ENCODE measurements around the gene PRM1. TPM values are rescaled to one million over a fixed set of nuclear protein-coding genes. Genes with fewer than 3 reads are reported as not detected.
A peak's percentile ranks its signal among the peaks of the same experiment; 100 is the strongest.

PRM1 gene
- total and polyA plus RNA-seq, 2 of the 4 experiments (the other 2 are of a cell fraction) = not detected

DNA sequence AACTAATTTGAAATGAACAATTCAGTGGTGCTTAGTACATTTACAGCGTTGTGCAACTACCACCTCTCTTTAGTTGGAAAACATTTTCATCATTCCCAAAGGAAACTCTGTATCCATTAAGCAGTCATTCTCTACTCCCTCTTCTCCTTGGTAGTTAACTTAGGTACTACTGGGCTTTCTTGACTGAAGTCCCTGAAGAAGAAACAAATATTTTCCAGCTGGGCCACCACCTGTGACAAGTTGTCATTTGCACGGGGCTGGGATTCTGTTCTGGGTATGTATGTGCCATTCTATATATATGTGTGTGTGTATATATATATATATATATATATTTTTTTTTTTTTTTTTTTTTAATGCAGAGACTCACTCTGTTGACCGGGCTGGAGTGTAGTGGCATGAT is 48.8 kb upstream of the PRM1 start (continued):
- no peak for TF ChIP-seq BHLHE40 (IDR thresholded peaks at IDR 0.05; ENCODE audit: low read depth, low read length)

DNA sequence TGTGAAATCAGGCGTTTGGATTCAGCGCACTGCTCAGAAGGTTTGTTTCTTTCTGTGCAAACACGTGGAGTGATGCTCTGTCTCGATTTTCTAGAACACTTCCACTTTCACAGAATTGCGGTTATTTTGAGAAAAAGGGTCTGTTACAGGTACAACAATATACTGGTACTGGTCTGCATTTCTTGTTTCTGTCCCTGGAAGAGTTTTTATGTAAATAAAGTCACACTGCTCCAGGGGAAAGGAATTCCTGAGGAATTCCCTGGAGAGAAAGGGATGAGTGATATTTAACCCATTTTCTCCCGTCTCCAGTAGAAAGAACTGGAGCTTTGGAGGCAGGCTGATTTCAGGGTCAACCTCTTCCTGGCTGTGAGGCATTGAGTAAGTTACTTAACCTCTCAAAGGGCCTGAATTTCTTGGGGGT is 48.0 kb upstream of the PRM1 start:
- H3K14ac ChIP-seq (replicated peaks; ENCODE audit: low read depth, low read length) = peak overlapping the region; percentile 87
- H4K8ac ChIP-seq (ENCODE audit: low read depth in 2 of 2, low read length in 2 of 2) = peak overlapping the region; percentile 38 to 87
- H3K18ac ChIP-seq (ENCODE audit: low read depth, low read length) = peak overlapping the region; percentile 77
- ATAC-seq (ENCODE audit: low read depth) (peak; percentile 48), DNase-seq (peak; percentile 44)
- in situ Hi-C loops (cut with MboI; ENCODE audit: low sequenced_read_pairs) = no loop called here
- peak overlapping the region; percentile 77 for H4K5ac ChIP-seq (ENCODE audit: low read depth, low read length)
- H4K20me1 ChIP-seq (ENCODE audit: insufficient read depth, low read length) = no peaks in the 10 kb centered on the region
- H3K4me2 ChIP-seq (ENCODE audit: low read depth, low read length) = peak overlapping the region; percentile 83
- no peaks in the 10 kb centered on the region for H3K36me3 ChIP-seq (ENCODE audit: control insufficient read depth, insufficient read depth, low read length)
- peak overlapping the region; percentile 94 for H3K27ac ChIP-seq (ENCODE audit: insufficient read depth, low read length)
- H3K9me3 ChIP-seq (ENCODE audit: control insufficient read depth, insufficient read depth, low read length) = no peaks in the 10 kb centered on the region
- peak overlapping the region; percentile 96 for H3K4ac ChIP-seq (ENCODE audit: low read depth, low read length)
- no peaks in the 10 kb centered on the region for H3K27me3 ChIP-seq (ENCODE audit: control insufficient read depth, insufficient read depth, low read length)
- peak overlapping the region; percentile 73 for H3K9ac ChIP-seq (ENCODE audit: low read depth, low read length)
- H3K79me1 ChIP-seq (ENCODE audit: low read depth in 1 of 2, low read length in 2 of 2) = no peaks in the 10 kb centered on the region; a peak in 1 of 4 replicates
- peaks cover 24% of the 10 kb centered on the region for H3K4me1 ChIP-seq (ENCODE audit: control insufficient read depth, insufficient read depth, low read length)
- H2BK20ac ChIP-seq (ENCODE audit: low read depth, low read length) = peak overlapping the region; percentile 87
- H2AFZ ChIP-seq (replicated peaks; ENCODE audit: low read length, poor library complexity) = peak overlapping the region; percentile 72
- H3K23ac ChIP-seq (ENCODE audit: low read depth, low read length) = peak overlapping the region; percentile 80; the same call in 1 of the 2 replicates
- dilution Hi-C loops (cut with HindIII; ENCODE audit: low sequenced_read_pairs, unreplicated experiment) = no loop called here
- POLR2A ChIA-PET (ENCODE audit: unreplicated experiment) = no interaction called here
- H2BK15ac ChIP-seq (ENCODE audit: low read depth, low read length) = peak overlapping the region; percentile 88
- no CpG with 5 or more reads among the region's 6 CpGs for WGBS, 2 experiments (ENCODE audit: extremely low coverage in 2 of 2, insufficient read length in 1 of 2)
- peak overlapping the region; percentile 98 for H4K91ac ChIP-seq (ENCODE audit: insufficient read depth, low read depth, low read length)
- H2BK5ac ChIP-seq (ENCODE audit: low read depth, low read length, poor library complexity, severe bottlenecking) = peak overlapping the region; percentile 90
- no peak for TF ChIP-seq BHLHE40 (IDR thresholded peaks at IDR 0.05; ENCODE audit: low read depth, low read length)
- TF ChIP-seq MXI1 (IDR thresholded peaks at IDR 0.05; ENCODE audit: borderline replicate concordance, low read depth, low read length) = peak; percentile 46; the same call in 1 of the 2 replicates
- peak overlapping the region; percentile 91 for H3K56ac ChIP-seq (ENCODE audit: extremely low read depth, insufficient read depth, low read length)
- no TSS peak for BruUV-seq (replicated peaks)
- peak overlapping the region; percentile 94 for H2AK5ac ChIP-seq (ENCODE audit: low read depth, low read length)
- H2AK9ac ChIP-seq (replicated peaks; ENCODE audit: low read depth, low read length, poor library complexity) = peak overlapping the region; percentile 84
- H3K9me1 ChIP-seq (ENCODE audit: insufficient read depth, low read length) = peaks cover 14% of the 10 kb centered on the region
- H3K4me3 ChIP-seq (ENCODE audit: insufficient read depth, low read depth, low read length) = peak overlapping the region; percentile 9; the same call in 1 of the 2 replicates
- peak overlapping the region; percentile 96 for H2BK120ac ChIP-seq (ENCODE audit: low read depth, low read length)
- CTCF ChIA-PET = interaction anchor here (0.8 to 1.0 kb wide), 2 partner anchors 9 to 27 kb away, joined by 3 to 6 read pairs; no protein-coding TSS in a partner anchor
- intact Hi-C loops (cut with micrococcal nuclease) = loop anchor here (2.0 kb wide), 1 partner anchor 16 kb away; no protein-coding TSS in a partner anchor
